HG03460 (cell line): ENCODE data around the gene CD9.
"Not testable (repeated sequence)": the region's sequence is repeated elsewhere in the genome, so short reads cannot be mapped to it uniquely, and the experiment has no call there.

Experiments
- ATAC-seq: cut with Tn5 transposase; IDR thresholded peaks from one replicate; pipeline ENCODE4 v1.9.1; 2021; ENCODE audit not compliant: unreplicated experiment

CD9 gene, protein sequence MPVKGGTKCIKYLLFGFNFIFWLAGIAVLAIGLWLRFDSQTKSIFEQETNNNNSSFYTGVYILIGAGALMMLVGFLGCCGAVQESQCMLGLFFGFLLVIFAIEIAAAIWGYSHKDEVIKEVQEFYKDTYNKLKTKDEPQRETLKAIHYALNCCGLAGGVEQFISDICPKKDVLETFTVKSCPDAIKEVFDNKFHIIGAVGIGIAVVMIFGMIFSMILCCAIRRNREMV

GRCh38 chr12:6200256-6201212, at the start of gene CD9:
Gene CD9, plus strand, starts transcription at chr12:6200400. Its CDS starts 100 bp downstream, at chr12:6200500.
- ATAC-seq: no peak

DNA sequence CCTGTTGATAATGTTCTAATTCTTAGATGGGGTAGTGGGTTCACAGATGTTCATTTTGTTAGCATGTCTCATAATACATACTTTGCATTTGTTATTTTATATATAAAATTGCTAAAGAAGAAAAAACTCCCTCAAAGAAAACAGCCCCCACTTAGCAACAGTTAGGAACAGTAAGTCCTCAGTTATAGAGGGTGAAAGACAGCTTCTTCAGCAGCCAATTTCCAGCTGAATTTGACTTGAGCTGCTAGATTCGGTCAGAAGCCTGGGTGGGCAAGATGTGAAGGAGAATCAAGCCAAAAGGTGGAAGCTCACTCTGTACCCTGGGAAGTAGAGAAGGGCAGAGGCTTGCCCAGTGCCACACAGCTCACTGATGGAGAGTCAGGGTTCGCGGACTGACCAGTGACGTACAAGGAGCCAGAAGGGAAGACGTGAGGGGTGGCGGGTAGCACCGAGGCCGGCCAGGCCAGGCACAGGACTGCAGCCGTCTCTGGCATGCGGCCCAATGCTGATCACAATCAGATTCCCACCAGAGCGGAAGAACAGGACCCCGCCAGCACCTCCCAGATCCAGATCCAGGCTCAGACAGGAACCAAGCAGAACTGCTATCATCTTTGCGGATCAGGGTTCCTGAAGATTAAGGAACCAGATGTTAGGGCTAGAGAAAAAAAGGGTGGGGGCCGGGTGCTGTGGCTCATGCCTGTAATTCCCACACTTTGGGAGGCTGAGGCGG, 45.3 kb upstream of the CD9 start:
- ATAC-seq: no peak

DNA sequence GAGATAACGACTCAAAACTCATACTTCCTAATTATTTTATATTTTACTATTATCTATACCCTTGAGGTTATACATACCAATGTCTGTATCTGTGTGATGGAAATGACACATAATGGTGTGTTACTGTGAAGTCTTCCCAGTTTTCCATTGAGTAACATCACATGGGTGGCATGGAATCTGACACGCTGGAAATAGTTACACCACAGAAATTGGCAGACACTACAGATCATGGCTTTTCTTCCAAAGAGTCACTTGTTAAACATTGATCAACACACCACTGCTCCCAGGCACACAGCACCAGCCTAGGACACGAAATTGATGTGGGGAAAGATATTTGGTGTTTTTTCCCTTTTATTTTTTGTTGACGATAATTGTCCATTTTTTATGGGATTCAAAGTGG, 42.7 kb upstream of the CD9 start:
- no peak for ATAC-seq

GRCh38 chr12:6158255-6158654, 41.9 kb upstream of the CD9 start:
- ATAC-seq: no peak

DNA sequence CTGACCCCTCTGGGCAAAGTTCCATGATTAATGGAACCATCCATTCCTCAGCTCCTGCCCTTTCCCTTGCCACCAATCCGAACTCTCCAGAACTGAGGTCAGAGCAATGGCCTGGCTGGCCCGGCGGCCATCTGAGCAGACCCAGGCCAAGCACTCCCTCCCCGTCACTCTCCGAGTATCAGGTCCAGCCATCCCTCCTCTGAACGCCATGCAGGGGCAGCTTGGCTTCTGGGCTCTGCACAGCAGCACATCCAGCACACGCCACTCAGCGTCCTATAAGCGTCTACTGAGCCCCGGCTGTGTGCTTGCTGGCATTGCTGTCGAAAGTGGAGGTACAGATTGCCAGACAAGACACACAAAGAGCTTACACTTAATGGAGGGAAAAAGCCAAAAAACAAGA, 41.5 kb upstream of the CD9 start:
- ATAC-seq: no peak

DNA sequence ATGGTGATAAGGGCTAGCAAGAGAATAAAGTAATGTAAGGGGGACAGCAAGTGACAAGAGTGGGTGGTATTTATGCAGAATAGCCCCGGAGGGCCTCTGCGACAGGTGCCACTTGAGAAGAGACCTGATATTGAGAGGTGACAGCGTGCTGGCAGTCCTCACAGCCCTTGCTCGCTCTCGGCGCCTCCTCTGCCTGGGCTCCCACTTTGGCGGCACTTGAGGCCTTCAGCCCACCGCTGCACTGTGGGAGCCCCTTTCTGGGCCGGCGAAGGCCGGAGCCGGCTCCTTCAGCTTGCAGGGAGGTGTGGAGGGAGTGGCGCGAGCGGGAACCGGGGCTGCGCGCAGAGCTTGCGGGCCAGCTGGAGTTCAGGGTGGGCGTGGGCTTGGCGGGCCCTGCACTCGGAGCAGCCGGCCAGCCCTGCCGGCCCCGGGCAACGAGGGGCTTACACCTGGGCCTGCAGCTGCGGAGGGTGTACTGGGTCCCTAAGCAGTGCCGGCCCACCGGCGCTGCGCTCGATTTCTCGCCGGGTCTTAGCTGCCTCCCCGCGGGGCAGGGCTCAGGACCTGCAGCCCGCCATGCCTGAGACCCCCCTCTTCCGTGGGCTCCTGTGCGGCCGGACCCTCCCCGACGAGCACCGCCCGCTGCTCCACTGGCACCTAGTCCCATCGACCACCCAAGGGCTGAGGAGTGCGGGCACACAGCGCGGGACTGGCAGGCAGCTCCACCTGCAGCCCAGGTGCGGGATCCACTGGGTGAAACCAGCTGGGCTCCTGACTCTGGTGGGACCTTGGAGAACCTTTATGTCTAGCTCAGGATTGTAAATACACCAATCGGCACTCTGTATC, 40.8 kb upstream of the CD9 start:
- ATAC-seq: not testable (repeated sequence)

DNA sequence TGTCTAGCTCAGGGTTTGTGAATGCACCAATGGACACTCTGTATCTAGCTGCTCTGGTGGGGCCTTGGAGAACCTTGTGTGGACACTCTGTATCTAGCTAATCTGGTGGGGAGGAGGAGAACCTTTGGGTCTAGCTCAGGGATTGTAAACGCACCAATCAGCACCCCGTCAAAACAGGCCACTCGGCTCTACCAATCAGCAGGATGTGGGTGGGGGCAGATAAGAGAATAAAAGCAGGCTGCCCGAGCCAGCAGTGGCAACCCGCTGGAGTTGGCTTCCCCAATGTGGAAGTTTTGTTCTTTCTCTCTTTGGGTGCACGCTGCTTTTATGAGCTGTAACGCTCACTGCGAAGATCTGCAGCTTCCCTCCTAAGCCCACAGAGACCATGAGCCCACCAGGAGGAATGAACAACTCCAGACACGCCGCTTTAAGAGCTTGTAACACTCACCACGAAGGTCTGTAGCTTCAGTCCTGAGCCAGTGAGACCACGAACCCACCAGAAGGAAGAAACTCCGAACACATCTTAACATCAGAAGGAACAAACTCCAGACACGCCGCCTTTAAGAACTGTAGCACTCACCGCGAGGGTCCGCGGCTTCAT, 40.1 kb upstream of the CD9 start:
- not testable (repeated sequence) for ATAC-seq

DNA sequence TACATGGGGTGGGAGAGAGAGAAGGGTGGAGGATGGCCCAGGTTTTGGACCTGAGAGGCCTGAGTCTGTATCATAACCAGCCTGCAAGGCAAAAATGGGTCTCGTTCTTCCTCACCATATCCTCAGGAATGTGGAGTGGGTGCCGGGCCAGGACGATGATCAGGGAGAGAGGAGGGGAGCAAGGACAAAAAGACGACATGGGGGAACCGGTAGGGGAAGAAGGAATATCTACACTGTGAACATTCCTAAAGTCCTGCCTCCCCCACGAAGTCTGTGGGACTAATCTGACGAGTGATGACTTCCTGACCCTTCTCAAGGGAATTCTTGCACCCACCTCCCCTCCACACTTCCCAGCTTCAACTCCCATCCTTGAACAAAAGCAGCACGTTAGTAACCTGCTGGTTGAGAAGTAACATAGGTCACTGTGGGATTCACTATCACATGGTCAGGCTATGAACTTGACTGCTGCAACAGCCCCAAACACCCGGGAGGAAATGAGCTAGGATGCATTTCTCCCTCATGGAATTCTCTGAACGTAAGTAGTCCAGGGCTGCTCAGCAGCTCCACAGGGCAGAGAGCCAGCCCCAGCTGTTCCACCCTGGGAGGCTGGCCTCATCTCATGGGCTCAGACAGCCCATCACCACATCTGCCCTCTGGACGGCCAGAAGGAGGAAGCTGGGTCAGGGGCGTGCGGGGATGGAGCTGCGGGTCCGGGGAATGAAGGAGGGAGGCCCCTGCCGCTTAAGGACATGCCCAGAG, 38.9 kb upstream of the CD9 start:
- no peak for ATAC-seq

DNA sequence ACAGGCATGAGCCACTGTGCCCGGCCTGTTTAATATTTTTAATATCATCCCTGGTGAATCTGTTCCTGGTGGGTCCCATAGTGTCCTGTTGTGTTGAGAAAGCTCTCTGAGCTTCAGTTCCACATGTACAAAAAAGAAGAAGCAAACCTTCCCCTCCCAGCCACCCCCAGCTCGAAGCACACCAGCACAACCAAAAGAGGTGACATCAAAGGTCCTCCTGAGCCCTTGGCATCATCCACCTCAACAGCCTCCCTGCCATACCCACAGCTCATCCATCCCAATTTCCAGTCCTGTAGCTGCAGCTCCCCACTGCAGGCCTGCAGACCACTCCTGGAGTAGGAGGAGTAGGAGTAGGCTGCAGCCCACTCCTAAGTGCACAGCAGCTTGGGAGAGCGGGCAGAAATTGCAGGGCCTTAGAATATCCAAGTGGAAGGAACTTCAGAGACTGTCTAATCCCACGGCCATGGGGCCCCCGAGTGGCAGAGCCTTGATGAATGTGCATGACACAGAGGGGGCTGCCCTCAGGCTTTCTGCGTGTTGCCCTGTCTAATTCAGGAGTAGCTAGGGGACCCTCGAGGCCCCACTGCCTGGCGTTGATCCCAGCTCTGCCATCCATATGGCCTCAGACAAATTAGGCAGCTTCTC, 36.7 kb upstream of the CD9 start:
- no peak for ATAC-seq

DNA sequence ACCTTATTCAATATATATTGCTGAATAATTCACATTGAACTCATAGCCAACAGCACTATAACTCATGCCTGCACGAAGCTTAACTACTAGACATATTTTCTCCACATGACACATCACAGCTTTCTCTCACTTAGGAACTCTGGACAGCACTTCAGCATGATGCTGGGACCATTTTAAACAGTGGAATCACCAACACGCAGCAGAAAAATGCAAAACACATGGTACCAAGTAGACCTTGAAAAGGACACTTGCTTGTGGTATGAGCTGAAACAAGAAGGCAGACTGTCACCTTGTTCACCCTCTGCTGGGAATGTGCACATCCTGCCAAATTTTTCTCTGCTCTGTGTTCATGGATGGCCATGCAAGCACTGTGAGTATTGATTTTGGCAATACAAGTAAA, 34.8 kb upstream of the CD9 start:
- ATAC-seq: no peak

DNA sequence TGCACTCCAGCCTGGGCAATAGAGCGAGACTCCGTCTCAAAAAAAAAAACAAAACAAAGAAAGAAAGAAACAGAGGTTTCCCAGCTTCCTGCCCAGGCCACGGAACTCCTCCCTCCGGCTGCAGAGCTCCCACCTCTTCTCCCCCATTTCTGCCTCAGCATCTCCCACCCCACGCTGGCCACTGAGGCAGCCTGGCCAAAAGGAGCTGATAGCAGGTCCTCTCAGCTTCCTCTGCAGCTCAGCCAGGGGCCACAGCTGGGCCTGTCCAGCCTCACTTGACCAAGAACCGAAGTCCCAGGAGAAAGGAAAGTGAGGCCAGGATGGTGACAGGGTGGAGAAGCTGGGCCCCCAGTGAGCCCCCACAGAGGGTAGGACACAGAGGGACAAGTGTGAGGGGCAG, 33.4 kb upstream of the CD9 start:
- ATAC-seq: no peak

- ATAC-seq: peak; percentile 83
These were observed 32.6 kb upstream of the CD9 start for GRCh38 chr12:6167327-6168280.

GRCh38 chr12:6171409-6172015, 28.7 kb upstream of the CD9 start:
- ATAC-seq: no peak

- no peak for ATAC-seq
These were observed 28.1 kb upstream of the CD9 start for GRCh38 chr12:6172086-6172485.

DNA sequence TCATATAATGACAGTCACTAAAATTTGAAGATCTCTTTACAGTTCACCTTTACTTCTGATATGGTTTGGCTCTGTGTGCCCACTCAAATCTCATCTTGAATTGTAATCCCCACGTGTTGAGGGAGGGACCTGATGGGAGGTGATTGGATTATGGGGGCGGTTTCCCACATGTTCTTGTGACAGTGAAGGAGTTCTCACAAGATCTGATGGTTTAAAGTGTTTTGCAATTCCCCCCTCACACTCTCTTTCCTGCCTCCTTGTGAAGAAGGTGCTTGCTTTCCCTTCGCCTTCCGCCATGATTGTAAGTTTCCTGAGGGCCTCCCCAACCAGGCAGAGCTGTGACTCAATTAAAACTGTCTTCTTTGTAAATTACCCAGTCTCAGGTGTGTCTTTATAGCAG, 27.3 kb upstream of the CD9 start:
- ATAC-seq: no peak

- ATAC-seq: no peak
These were observed 22.4 kb upstream of the CD9 start for GRCh38 chr12:6177642-6178358.
